GM21367 (cell line): ENCODE measurements around the gene FAM117A.

Experiments used
- ATAC-seq: cut with Tn5 transposase; IDR thresholded peaks from one replicate; pipeline ENCODE4 v1.9.1; 2021; ENCODE audit not compliant: unreplicated experiment

FAM117A gene

GRCh38 chr17:49763735-49764558, at the start of gene FAM117A:
FAM117A (minus strand) TSS chr17:49764131; CDS start chr17:49764087, 44 bp downstream.
- ATAC-seq: peak; percentile 90

GRCh38 chr17:49809056-49809455, 45.1 kb upstream of the FAM117A start:
- no peak for ATAC-seq

GRCh38 chr17:49798738-49799137, 34.8 kb upstream of the FAM117A start:
- no peak for ATAC-seq

GRCh38 chr17:49798182-49798581, 34.3 kb upstream of the FAM117A start:
- ATAC-seq: no peak

GRCh38 chr17:49795372-49795771, 31.4 kb upstream of the FAM117A start:
- ATAC-seq: no peak

- ATAC-seq: no peak
Observed at GRCh38 chr17:49793309-49793708, 29.4 kb upstream of the FAM117A start.

- ATAC-seq: peak; percentile 85
Observed at GRCh38 chr17:49789243-49789578, 25.3 kb upstream of the FAM117A start.

- ATAC-seq: peak; percentile 46
Observed at GRCh38 chr17:49788478-49789242, 24.7 kb upstream of the FAM117A start, which contains the start of gene KAT7. KAT7 (plus strand) TSS chr17:49788681; CDS start chr17:49788835, 154 bp downstream.

- ATAC-seq: no peak
Observed at GRCh38 chr17:49787884-49788477, 24.1 kb upstream of the FAM117A start.

- ATAC-seq: no peak
Observed at GRCh38 chr17:49784636-49785035, 20.7 kb upstream of the FAM117A start.

GRCh38 chr17:49783791-49784190, 19.9 kb upstream of the FAM117A start:
- ATAC-seq: no peak

GRCh38 chr17:49783071-49783715, 19.3 kb upstream of the FAM117A start:
- no peak for ATAC-seq

GRCh38 chr17:49779739-49780231, 15.9 kb upstream of the FAM117A start:
- no peak for ATAC-seq

- no peak for ATAC-seq
Observed at GRCh38 chr17:49779156-49779738, 15.3 kb upstream of the FAM117A start.

- no peak for ATAC-seq
Observed at GRCh38 chr17:49777563-49777962, 13.6 kb upstream of the FAM117A start.

- no peak for ATAC-seq
Observed at GRCh38 chr17:49776551-49777300, 12.8 kb upstream of the FAM117A start.

GRCh38 chr17:49775546-49776260, 11.8 kb upstream of the FAM117A start:
- ATAC-seq: no peak

- ATAC-seq: no peak
Observed at GRCh38 chr17:49766918-49767530, 3.1 kb upstream of the FAM117A start.
